DMS53 treated with DMSO at 0.1 percent for 48 hours (cell line): Measurements from ENCODE around the gene NOTCH1.
A peak's percentile ranks its signal among the peaks of the same experiment; 100 is the strongest.

ENCODE experiments used
- DNase-seq: peaks from one replicate; lab custom pipeline; 2025; ENCODE audit not compliant: unreplicated experiment; lab: John Stamatoyannopoulos, UW

Gene NOTCH1

DNA sequence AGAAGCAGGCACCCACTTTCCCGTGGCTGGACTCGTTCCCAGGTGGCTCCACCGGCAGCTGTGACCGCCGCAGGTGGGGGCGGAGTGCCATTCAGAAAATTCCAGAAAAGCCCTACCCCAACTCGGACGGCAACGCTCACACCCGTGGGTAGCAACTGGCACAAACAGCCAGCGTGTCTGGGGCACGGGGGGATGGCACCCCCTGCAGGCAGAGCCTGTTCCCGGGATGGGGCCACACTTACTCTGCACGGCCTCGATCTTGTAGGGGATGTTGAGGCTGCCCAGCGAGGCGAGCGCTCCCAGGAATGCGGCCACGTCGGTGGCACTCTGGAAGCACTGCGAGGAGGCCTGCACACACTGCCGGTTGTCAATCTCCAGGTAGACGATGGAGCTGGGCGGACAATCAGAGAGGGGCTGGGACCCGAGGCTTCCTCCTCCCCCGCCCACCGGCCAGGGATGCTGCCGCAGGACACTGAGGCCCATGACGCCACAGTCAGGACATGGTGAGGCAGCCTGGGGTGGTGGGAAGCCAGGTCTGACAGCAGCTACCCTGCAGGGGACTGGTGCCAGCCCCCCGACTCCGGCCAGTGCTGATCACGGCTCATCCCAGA is 42.8 kb downstream of the NOTCH1 start:
- DNase-seq, result no peak

DNA sequence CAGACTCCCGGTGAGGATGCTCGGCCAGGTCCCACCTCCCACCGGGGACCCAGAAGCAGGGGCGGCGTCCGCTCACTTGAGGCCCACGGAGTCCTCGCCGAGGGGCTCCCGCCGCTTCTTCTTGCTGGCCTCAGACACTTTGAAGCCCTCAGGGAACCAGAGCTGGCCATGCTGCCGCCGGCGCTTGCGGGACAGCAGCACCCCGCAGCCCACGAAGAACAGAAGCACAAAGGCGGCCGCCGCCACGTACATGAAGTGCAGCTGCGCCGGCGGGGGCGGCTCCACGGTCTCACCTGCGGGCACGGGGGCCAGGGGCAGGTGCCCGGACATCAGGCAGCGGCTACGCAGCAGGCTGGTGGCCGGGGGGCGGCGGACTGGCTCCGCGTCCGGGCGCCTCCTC is 43.7 kb downstream of the NOTCH1 start:
- DNase-seq, result no peak

DNA sequence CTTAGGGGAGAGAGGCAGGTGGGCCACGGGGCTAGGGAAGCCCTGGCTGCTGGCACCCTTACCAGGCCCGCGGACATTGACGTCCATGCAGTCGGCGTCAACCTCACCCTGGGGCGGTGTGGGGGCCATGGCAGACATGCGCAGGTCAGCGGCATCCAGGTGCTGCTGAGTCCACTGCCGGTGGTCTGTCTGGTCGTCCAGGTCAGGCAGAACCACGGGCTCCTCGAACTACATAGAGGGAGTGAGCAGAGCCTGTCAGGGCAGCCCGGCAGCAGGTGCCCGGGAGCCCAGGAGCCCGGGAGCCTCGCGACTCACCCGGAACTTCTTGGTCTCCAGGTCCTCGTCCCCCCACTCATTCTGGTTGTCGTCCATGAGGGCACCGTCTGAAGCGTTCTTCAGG is 44.2 kb downstream of the NOTCH1 start:
- DNase-seq, result no peak

DNA sequence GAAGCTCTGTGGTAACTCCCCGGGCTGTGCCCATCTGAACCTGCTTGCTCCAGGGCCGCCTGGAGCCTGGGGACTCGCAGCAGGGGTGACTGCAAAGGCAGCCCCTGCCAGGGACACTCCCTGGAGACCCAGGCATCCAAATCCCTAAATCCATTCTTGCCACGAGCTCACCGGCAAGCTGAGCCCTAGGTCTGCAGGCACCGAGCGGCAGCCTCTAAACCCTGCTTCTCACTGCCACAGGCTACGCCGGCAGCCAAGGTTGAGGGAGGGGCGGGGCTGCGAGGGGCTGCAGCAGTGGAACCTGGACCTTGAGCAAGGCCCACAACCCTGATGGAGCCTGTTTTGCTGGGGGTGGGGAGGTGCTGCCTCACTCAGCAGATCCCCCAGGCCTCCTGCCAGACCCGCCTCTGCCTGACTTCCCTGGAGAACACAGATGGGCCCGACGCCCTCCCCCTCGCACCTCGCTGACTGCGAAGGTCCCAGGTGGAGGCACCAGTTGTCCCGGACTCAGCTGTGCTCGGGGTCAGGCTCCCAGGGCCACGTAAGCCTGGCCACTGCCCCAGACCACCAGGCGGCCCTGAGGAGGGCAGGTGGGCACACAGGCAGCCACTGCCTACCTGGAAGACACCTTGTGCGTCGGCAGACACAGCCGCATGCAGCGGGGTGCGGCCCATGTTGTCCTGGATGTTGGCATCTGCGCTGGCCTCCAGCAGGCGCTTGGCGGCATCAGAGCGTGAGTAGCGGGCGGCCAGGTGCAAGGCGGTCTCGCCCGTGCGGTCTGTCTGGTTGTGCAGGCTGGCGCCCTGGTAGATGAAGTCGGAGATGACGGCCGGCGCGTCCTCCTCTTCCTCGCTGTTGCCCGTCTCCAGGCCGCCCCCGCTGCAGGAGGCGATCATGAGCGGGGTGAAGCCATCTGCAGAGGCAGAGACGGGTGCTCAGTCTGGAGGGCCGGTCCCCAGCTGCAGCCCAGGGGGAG is 45.6 kb downstream of the NOTCH1 start:
- no peak for DNase-seq

DNA sequence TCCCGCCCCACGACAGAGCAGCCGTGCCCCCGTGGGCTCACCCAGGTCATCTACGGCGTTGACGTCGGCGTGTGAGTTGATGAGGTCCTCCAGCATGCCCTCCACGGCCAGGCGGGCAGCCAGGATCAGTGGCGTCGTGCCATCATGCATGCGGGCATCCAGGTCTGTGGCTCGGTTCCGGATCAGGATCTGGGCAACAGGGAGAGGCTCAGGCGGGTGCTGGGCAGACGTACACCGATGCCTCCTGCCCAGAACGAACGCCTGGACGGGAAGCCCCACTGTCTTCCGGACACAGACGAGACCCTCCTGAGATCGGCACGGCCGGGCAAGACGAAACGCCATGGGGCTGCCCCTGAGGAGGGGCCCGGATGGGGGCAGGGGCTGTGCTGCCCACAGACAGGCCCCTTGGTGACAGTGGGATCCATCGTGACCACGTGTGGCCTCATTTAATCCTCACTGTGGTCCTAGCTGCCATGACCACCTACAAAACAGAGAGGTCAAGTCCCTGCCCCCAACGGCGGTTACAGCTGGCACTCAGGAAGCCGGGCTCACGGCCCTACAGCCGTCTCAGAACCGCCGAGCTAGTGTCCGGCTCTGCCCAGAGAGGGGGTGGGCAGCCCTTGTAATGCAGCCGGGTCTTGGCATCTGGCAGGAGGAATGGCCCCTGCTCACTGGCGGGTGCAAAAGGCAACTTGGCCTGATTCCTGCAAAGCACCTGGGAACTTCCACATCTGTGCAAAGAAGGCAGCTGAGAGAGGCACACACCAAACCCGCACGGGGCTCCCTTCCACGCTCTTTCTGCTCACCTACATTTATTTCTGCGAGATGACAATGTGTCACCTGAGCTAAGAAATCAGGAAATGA is 46.5 kb downstream of the NOTCH1 start:
- no peak for DNase-seq

DNA sequence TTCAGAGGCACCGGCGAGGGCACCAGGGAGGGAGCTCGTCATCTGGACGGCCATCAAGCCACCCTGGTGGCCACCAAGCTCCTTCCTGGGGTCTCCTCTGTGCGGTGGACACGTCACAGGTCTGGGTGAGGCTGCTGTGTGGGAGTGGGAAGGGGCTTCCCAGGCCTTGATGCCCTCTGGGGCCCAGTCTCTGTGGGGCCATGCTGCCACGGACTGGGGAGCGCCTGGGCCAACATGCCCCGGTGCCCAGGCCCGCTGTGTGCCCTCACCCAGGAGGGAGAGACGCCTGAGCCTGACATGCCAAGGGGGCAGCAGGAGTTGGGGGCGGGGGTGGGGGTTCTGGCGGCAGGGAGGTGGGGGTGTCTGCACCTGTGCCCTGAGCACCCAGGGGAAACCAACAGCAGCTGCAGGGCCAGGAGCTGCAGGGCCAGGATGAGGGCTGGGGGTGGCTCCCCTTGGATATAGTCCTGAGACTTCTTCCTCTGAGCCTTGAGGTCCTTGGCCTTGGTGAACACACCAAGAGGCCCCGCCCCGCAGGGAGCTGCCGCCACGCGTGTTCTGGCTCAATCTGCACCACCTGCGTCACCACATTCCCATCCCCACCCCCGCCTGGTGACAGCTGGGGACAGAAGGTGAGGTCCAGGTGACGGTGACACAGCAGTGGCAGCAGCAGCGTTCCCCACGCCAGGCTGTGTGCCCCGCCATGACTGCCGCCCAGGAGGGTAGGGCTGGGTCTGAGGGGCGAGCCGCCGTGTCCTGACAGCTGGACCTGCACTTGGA is 47.7 kb downstream of the NOTCH1 start:
- DNase-seq, result no peak

DNA sequence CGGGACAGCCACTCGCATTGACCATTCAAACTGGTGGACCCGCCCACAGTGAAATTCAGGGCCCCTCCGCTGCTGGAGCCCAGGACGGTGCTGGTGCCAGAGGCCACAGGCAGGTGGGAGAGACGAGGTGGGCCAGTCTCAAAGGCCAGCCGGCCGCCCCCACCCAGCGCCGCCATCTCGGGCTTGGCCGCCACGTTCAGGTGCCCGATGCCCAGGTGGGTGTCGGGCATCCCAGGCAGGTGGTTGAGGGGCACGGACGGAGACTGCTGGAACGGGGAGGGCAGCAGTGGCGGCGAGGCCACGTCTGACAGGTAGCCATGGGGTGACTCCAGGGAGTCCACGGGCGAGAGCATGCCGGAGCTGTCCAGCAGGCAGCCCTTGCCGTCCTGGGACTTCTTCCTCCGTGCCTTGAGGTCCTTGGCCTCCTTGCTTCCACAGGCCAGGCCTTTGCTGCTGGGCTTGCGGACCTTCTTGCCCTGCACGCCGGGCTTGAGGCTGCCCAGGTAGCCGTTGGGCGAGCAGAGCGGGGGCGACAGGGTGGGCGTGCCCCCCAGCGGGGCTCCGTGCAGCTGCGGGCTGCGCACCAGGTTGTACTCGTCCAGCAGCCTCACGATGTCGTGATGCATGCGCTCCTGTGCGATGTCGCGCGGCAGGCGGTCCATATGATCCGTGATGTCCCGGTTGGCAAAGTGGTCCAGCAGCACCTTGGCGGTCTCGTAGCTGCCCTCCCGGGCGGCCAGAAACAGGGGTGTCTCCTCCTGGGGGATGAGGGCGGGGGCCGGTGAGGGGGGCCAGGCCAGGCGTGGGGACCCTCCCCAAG is 48.8 kb downstream of the NOTCH1 start:
- DNase-seq, result no peak

DNA sequence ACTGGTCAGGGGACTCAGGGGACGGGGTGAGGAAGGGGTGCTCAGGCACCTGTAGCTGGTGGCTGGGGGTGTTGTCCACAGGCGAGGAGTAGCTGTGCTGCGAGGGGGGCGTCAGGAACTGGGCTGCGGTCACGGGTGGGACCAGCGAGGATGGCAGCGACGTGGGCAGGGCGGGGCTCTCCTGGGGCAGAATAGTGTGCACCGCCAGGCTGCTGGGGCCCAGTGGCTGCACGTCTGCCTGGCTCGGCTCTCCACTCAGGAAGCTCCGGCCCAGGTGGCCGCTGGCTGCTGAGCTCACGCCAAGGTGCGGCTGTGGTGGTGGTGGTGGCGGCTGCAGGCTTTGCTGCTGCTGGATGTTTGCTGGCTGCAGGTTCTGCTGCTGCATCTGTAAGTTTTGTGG is 49.7 kb downstream of the NOTCH1 start:
- no peak for DNase-seq

DNA sequence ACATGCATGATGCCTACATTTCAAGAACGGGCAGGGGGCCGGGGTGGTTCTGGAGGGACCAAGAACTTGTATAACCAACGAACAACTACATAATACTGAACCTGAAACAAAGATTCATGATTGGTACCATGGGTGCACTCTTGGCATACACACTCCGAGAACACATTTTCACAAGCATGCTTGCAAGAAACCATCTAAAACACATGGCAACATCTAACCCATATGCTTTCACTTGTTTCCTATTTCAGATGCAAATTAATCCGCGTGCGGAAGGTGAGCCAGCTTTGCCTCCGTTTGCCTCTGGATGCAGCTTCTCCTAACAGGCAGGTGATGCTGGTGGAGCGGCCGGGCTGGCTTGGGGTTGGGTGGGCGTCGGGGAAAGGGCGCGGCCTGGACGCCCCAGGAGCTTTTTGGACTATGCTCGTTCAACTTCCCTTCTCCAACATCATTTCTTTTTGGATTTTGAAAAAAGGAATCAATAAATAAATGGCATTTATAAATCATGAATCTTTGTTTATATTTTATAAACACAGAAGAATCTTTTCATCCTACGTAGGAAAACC is 50.5 kb downstream of the NOTCH1 start:
- no peak for DNase-seq

DNA sequence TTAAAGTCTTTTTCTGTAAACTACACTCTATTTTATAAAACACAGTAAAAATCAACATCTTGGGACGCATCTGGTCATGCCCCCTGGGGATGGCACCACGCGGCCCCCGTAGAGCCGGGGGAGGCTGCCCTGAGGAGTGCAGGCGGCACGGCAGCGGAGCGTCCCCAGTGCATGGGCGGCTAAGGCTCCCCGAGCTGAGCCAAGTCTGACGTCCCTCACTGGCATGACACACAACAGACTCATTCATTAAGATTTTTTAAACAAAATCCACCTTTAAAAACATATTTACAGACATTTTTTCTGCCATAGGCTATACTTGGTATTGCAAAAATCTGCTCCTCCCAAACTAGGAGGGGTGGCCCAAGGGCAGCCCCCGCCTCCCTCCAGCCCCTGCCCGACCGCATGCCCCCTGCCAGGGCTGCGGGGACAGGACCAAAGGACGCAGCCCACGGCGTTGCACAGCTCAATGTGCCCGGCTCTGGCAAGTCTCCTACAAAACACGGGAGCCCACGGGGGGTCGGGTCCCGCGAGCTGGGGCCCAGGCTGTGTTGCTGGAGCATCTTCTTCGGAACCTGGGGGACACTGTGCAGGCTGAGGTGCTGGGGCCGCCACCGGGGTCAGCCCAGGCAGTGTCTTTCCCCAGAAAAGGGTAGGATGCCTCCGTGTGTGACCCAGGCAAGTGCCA is 51.2 kb downstream of the NOTCH1 start:
- DNase-seq, result no peak

DNA sequence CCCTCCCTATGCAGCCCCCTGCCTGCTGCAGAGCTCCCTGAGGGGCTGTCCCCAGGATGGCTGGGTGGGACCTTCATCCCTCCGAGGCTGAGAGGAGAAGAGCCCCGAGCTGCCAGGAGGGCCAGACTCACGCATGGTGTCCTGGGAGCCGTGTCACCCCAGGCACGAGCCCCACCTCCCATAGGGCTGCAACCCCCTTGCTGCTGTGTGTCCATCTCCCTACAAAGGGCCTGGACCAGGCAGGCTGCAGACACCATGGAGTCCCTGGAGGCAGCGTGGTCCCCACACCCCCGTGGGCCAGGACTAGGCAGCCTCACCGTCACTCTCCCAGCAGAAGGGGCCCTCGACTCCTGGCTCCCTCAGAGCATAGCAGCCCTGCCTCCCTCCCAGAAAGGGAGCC is 51.8 kb downstream of the NOTCH1 start:
- DNase-seq, result no peak

DNA sequence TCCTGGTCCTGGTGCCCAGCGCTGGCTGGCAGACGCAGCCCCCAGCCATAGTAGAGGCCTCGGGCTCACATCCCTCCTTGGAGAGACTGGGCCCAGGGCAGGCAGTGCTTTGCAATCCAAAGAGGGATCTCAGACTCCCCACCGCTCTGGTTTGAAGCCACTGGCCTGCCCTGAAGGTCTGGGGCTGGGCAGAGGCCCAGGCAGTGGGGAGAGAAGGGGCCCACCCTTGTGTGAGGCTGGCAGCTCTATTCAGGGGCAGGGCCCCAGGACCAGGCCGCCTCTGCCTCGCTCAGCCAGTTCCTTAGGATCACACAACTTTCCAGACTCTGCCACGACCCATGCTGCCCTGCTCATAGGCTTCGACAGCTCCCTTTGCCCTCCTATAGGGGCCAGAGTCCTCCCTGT is 52.3 kb downstream of the NOTCH1 start:
- no peak for DNase-seq

DNA sequence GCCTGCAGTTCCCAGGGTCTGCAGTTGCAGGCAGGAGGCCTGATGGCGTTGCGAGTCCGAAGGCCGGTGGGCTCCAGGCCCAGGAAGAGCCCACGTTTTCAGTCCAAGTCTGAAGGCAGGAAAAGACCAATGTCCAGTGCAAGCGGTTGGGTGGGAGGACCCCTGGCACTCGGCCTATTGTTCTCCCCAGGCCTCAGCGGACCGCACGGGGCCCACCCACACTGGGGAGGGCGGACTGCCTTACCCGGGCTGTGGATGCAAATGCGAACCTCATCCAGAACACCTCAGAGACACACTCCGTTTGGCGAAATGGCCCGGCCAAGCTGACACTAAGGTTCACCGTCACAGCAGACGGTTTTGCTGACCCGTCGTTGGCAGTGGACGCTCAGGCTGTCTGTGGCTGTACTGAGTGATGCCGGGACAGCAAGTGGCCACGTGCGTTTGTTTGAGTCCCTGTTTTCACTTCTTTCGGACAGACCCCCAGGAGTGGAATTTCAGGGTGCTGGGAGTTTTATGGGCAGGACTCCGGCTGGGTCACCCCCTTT is 52.8 kb downstream of the NOTCH1 start:
- no peak for DNase-seq

DNA sequence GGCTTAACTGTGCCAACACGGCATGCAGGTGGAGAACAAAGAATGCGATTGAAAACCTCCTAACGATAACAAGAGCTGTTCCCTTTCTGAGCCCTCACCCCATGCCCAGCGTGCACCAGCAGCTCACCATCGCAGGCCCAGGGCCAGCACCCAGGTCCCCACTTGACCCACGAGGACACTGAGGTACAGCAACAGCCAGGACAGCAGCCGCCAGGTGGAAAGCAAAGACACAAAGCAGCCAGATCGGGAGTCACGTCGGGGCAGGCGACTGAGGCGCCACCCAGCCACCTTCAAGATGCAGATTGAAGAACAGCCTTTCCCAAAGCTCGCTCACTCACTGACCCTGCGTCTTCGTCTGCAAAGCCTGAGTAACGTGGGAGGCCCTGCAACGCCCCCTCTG is 56.1 kb downstream of the NOTCH1 start:
- no peak for DNase-seq

DNA sequence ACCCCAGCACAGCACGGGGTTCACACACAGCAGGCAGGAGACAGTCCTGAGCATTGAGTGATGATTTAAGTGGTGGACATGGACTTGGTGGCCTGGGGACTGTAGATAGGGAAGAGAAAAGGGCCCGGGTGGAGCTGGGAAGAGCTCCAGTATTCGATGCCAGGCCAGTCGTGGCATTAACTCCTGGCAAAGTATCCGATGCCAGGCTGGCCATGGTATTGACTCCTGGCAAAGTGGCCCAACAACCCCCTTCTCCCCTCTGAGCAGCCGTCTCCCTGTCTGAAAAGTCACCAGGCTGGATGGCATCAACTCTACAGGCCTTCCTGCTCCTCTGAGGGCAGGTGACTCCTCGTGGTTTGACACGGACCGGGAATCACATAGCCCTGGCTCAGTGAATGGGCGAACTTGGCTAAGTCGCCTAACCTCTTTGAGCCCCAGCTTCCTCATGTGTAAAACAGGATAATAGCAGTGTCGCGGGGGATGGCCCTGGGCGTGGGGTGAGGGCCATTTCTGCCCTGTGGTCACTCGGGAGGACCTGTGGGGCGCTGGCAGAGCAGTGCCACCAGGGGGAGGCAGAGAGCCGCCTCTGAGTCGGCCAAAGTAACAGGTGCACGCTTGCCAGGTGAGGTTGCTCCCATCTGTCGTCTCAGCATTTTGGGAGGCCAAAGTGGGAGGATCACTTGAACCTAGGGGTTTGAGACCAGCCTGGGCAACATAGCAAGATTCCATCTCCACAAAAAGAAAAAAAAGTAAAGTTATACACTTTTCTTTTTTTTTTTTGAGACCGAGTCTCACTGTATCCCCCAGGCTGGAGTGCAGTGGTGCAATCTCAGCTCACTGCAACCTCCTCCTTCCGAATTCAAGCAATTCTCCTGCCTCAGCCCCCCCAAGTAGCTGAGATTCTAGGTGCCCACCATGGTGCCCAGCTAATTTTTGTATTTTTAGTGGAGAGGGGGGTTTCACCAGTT is 57.3 kb downstream of the NOTCH1 start:
- DNase-seq, result peak; percentile 59

DNA sequence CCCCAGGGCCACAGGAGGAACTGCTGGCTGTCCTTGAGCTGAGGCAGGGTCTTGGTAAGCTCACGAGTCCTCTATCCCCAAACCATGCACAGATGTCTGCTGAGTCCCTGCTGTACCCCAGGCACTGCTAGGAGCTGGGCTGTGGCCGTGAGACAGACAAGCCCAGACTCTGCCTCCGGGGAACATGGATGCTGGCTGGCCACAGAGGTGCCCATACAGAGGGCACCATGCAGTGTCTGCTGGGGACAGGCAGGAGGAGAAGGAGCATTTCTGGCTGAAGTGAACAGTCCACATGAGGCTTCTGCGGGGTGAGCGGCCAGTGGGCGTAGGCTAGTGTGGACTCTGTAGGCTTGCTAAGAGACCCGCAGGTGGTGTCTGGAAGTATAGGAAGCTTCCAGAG is 58.2 kb downstream of the NOTCH1 start:
- DNase-seq, result no peak

DNA sequence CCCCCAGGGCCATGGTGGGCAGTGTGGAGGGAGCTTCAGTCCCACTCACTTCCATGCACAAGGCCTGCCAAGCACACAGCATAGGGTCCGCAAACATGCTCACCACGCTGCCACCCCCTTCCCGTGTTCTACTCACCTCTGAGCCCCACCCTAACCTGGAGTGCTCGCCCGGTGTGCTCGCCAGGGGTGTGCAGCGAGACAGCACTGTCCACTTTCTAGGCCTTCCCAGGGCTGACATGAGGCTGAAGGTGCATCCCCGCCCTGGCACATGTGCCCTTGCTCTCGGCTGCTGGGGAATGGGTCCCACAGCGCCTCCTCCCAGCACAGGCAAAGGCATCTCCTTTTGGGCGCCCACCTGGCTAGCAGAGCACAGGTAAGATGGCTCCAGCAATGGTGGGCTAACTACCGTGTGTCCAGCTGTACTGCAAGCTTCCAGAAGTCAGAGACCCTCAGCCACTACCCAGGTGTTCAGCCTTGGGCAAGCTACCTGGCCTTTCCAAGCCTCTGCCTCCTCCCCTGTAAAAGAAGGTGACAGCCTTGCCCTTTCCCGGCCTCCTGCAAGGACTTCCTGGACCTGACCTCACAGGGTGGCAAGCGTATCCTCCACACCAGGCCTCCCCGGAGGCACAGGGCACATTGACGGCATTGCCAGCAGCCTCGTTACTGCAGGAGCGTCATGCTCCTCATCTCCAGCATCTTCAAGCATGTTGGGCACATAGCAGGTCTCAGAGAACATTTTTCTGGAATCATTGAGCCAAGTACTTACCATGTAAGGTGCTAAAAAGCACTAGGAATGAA is 58.8 kb downstream of the NOTCH1 start:
- DNase-seq, result no peak
